Measurements from ENCODE around the gene C20orf144. TPM values are rescaled to one million over a fixed set of nuclear protein-coding genes. Genes with fewer than 3 reads are reported as not detected.

The C20orf144 gene
- total and polyA plus RNA-seq, 9 of the 15 experiments (the other 6 are each of a cell fraction or from before 2014, with no cell fraction given), result 0.04 to 0.23 (median 0.11) TPM; not detected in 2

DNA sequence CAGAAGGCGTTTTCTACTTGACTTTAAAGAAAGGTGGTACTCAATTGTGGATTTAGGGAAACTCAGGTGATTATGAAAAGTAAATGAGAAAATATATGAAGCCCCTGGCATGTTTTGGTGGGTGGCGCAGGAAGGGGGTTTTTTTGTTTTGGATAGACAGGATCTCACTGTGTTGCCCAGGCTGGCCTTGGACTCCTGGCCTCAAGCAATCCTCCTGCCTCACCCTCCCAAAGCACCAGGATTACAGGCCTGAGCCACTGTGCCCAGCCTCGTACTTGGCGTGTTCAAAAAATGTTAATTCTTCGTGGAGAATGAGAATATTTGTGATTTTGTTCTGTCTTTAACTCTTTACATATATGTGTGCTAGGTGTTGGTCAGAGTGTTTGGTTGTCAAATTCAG, 32.1 kb upstream of the C20orf144 start:
- Histone ChIP-seq H3K36me3 (ENCODE audit: control insufficient read depth, insufficient read depth, low read length) (peaks cover 32% of the 10 kb centered on the region; the same call in 2 of the 3 replicates), H2AFZ (ENCODE audit: low read depth, low read length) (no peak overlapping the region), H3K4me3 (no peak overlapping the region), H3K27me3 (ENCODE audit: control insufficient read depth in 2 of 2, insufficient read depth in 2 of 2, low read length in 2 of 2) (no peaks in the 10 kb centered on the region), H3K9ac (ENCODE audit: insufficient read depth in 1 of 2, low read depth in 2 of 2, low read length in 2 of 2) (no peak overlapping the region), H3K9me1 (ENCODE audit: control insufficient read depth, insufficient read depth, low read length) (no peaks in the 10 kb centered on the region), H3K79me2 (ENCODE audit: control insufficient read depth, insufficient read depth, low read length) (no peaks in the 10 kb centered on the region), H3K27ac (ENCODE audit: extremely low read depth, low read depth, low read length) (no peak overlapping the region), H4K20me1 (replicated peaks; ENCODE audit: control insufficient read depth, insufficient read depth, low read length) (no peaks in the 10 kb centered on the region), H3K4me2 (ENCODE audit: insufficient read depth, low read length) (no peak overlapping the region), H3K9me3 (replicated peaks; ENCODE audit: control insufficient read depth, insufficient read depth, low read depth, low read length) (no peaks in the 10 kb centered on the region), H3K4me1 (replicated peaks in 1 of 2; ENCODE audit: control insufficient read depth in 2 of 2, insufficient read depth in 2 of 2, low read length in 2 of 2) (peaks cover 5 to 10% of the 10 kb centered on the region in 2 experiments; a peak in 3 of 5 replicates)
- ATAC-seq (no peak), FAIRE-seq (no peak), DNase-seq (ENCODE audit: extremely low read depth in 1 of 4, low spot score in 3 of 4) (no peak)
- ChIA-PET POLR2A (interaction anchor here (0.7 to 1.7 kb wide), 3 partner anchors 13 to 29 kb away, joined by 3 to 5 read pairs (median 3); no protein-coding TSS in a partner anchor), CTCF (ENCODE audit: low intra/inter-chr PET ratio) (no interaction called here)
- no TSS peak for BruUV-seq (replicated peaks)
- 83% methylated on average over 5 of the region's 5 CpGs for WGBS (ENCODE audit: insufficient coverage, low coverage, missing lambda C conversion rate)
- intact Hi-C loops (cut with micrococcal nuclease) (no loop called here), in situ Hi-C loops (cut with MboI) (no loop called here)
- TF ChIP-seq ZNF280A (IDR thresholded peaks at IDR 0.05; ENCODE audit: low read depth, partially characterized antibody) (no peak), NFE2L1 (tag; IDR thresholded peaks at IDR 0.05; ENCODE audit: borderline replicate concordance, low read depth) (no peak), SMAD2 (IDR thresholded peaks at IDR 0.05; ENCODE audit: low read depth, low read length) (no peak), ATF2 (CRISPR knock-in tag; IDR thresholded peaks at IDR 0.05) (no peak), SMARCE1 (IDR thresholded peaks at IDR 0.05) (no peak), CHCHD3 (CRISPR knock-in tag; IDR thresholded peaks at IDR 0.05) (no peak), ZNF764 (CRISPR knock-in tag; IDR thresholded peaks at IDR 0.05; ENCODE audit: low read depth) (no peak)
- TF ChIP-seq, protein P1, sequence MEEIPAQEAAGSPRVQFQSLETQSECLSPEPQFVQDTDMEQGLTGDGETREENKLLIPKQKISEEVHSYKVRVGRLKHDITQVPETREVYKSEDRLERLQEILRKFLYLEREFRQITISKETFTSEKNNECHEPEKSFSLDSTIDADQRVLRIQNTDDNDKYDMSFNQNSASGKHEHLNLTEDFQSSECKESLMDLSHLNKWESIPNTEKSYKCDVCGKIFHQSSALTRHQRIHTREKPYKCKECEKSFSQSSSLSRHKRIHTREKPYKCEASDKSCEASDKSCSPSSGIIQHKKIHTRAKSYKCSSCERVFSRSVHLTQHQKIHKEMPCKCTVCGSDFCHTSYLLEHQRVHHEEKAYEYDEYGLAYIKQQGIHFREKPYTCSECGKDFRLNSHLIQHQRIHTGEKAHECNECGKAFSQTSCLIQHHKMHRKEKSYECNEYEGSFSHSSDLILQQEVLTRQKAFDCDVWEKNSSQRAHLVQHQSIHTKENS (CRISPR knock-in tag; IDR thresholded peaks at IDR 0.05), result no peak

All from K562 (cell line).